Thymus (tissue), 11 donors: ENCODE measurements around the gene LRRC45. TPM values are rescaled to one million over a fixed set of nuclear protein-coding genes. Genes with fewer than 3 reads are reported as not detected.

ENCODE experiments used
- DNase-seq, 9 donors: peaks; one replicate each; pipeline ENCODE4 v3.0.0-alpha.2; 2013; ENCODE audit warnings: low spot score in 9 of 9, low read depth in 6 of 9, missing footprints in 1 of 9
- H3K27ac ChIP-seq, 2 donors: one replicate each; pipeline ENCODE4 v1.5.1; 2013; ENCODE audit warnings: control low read depth in 1 of 2, low read depth in 1 of 2, low read length in 1 of 2, mild to moderate bottlenecking in 1 of 2, moderate library complexity in 1 of 2
- H3K27me3 ChIP-seq, 2 donors: one replicate each; pipeline ENCODE4 v1.5.1; 2013; ENCODE audit warnings: low read length in 1 of 2; ENCODE audit not compliant: control insufficient read depth in 2 of 2, insufficient read depth in 1 of 2
- H3K36me3 ChIP-seq, 2 donors: one replicate each; pipeline ENCODE4 v1.5.1; 2013; ENCODE audit warnings: low read length in 1 of 2, mild to moderate bottlenecking in 1 of 2, moderate library complexity in 1 of 2; ENCODE audit not compliant: control insufficient read depth in 2 of 2, insufficient read depth in 2 of 2
- H3K4me1 ChIP-seq, 2 donors: one replicate each; pipeline ENCODE4 v1.5.1; 2013; ENCODE audit warnings: low read length in 2 of 2; ENCODE audit not compliant: control insufficient read depth in 2 of 2, insufficient read depth in 2 of 2
- H3K4me3 ChIP-seq, 2 donors: one replicate each; pipeline ENCODE4 v1.5.1; 2013; ENCODE audit warnings: low read length in 2 of 2, control low read depth in 1 of 2, mild to moderate bottlenecking in 1 of 2
- H3K9me3 ChIP-seq, 2 donors: one replicate each; pipeline ENCODE4 v1.5.1; 2013; ENCODE audit warnings: low read length in 1 of 2, mild to moderate bottlenecking in 1 of 2; ENCODE audit not compliant: control insufficient read depth in 2 of 2, insufficient read depth in 1 of 2
- WGBS: extraction: QIAGEN DNeasy Blood & Tissue Kit; methylation state at CpG from one replicate; pipeline ENCODE4 v1.1.7; 2013; 5-methylcytosine and 5-hydroxymethylcytosine counted together
- polyA plus RNA-seq: library from polyadenylated mRNA; stranded (reverse); fragments of 200-250 nt; gene quantifications from one replicate; pipeline ENCODE4 v1.2.3, GENCODE V29; 2013
- total RNA-seq: library from RNA; stranded (reverse); fragments of 120-200 nt; gene quantifications from one replicate; pipeline ENCODE4 v1.2.4, GENCODE V29; 2013
- donor health status: healthy.

Gene LRRC45
- total and polyA plus RNA-seq, 2 donors: 15.2 to 20.7 TPM

DNA sequence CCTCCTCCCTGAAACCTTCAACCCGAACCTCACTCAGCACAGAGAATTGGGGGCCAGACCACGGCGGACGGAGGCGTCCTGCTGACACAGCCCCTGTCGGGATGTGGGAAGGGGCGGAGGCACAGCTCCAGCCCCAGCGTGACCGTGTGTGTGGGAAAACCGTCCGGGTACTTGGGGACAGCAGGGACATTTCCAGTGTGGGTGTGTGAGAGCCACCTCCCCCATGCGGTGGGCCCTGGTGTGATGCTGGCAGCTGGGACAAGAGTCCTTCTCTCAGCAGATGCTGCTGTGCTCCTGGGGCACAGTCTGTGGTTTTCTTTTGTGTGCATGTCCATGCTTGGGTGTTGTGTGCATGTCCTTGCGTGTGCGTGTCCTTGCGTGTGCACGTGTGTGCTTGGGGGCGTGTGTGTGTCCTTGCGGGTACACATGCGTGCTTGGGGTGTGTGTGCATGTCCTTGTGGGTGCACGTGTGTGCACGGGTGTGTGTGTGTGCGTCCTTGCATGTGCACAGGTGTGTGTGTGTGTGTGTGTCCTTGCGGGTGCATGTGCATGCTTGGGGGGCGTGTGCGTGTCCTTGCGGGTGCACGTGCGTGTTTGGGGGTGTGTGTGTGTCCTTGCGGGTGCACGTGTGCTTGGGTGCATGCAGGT, 17.3 kb upstream of the LRRC45 start:
- Histone ChIP-seq H3K27me3 (no peaks in the 10 kb centered on the region), H3K4me3 (no peak overlapping the region), H3K36me3 (peaks cover 0 to 4% of the 10 kb centered on the region in 2 donors), H3K9me3 (no peaks in the 10 kb centered on the region), H3K4me1 (peaks cover 0 to 16% of the 10 kb centered on the region in 2 donors), H3K27ac (no peak overlapping the region)
- DNase-seq: no peak
- WGBS: 95% methylated on average over 30 of the region's 30 CpGs

DNA sequence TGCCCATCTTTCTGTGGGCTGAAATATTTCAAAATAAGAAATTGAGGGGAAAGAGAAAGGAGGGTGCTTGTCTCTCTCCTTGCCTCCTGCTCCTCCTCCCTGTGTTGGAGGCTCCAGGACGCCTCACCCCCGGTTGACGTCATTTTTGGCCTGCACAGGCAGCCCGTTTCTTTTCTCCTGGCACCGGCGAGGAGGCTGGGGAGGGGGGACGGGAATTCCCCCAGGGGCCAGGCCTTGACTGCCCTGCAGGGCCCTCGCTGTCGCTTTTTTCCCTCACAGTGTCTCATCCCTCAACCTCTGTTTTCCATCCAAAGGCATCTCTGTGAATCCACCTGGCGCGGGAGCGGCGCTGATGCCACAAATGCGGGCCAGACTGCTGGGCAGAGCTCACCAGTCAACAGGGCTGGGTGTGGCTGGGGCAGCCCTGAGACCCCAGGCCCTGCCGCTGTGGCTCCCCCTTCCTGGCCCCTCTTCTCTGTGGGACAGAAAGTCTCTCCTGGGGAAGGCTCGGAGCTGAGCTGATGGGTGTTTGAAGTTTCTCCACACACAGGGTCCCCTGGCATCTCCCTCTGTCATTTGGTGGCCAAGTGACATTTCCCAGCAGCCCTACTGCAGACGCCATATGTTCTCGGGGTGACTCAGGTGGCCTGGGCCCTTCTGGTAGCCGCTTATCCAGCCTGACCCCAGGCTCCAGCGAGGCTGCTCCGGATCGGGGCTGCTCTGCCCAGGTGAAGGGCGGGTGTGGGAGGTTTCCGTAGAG, 16.5 kb upstream of the LRRC45 start:
- Histone ChIP-seq H3K4me1 (peaks cover 0 to 17% of the 10 kb centered on the region in 2 donors), H3K36me3 (peaks cover 0 to 5% of the 10 kb centered on the region in 2 donors), H3K27me3 (no peaks in the 10 kb centered on the region), H3K4me3 (no peak overlapping the region), H3K9me3 (no peaks in the 10 kb centered on the region), H3K27ac (no peak overlapping the region)
- 95% methylated on average over 24 of the region's 24 CpGs for WGBS
- no peak for DNase-seq

DNA sequence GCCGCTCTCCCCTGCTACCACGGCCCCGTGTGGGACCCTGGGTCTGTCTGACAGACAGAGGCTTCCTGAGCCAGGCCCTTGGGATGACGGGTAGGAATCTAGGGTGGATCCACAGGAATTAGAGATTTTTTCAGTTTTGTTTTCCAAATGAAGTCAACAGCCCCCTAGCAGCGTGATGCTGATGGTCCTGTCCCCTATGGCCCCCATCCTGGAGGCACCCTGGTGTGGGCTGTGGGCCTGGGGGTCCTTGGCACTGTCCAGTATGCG, 15.9 kb upstream of the LRRC45 start:
- WGBS: 97% methylated on average over 6 of the region's 6 CpGs
- Histone ChIP-seq H3K4me1 (peaks cover 0 to 20% of the 10 kb centered on the region in 2 donors), H3K27me3 (no peaks in the 10 kb centered on the region), H3K9me3 (no peaks in the 10 kb centered on the region), H3K27ac (no peak overlapping the region), H3K4me3 (no peak overlapping the region), H3K36me3 (peaks cover 0 to 7% of the 10 kb centered on the region in 2 donors)
- no peak for DNase-seq

DNA sequence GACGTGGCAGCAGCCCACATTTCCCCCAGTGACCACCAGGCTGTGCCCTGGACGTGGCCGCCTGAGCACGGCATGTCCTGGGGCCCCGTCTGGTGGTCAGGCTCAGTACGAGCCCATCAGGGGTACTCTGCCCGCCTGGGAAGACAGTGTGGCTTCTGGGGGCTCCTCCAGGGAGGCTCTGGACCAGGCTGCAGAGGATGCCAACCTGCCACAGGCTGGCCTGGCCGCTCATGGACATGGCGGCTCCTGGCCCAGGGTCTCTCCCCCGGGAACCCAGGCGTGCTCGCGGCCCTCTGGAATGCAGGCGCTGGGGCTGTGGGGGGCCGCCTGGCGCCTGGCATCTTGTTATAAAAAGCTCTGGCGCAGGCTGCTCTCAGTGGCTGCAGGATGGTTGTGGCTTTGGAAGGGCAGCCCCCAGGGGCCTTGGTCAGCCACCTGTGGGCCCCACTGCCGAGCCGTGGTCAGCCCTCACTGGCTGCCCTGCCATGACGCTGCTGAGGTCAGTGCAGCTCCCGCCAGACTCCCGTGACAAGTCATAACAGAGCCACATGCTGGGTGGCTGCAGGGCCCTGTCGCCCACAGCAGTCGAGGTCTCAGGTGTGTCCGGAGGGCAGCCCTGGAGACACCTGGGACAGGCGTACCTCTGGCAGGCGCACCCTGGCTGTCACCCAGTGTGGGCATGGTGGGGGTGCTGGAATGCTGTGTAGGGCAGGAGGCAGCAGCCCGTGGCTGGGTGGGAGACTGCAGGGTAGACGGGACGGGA, 15.4 kb upstream of the LRRC45 start:
- no peaks in the 10 kb centered on the region for H3K9me3 ChIP-seq
- no peak overlapping the region for H3K27ac ChIP-seq
- peaks cover 0 to 25% of the 10 kb centered on the region in 2 donors for H3K4me1 ChIP-seq
- no peak for DNase-seq
- no peaks in the 10 kb centered on the region for H3K27me3 ChIP-seq
- H3K36me3 ChIP-seq: peaks cover 0 to 7% of the 10 kb centered on the region in 2 donors
- 97% methylated on average over 30 of the region's 30 CpGs for WGBS
- no peak overlapping the region for H3K4me3 ChIP-seq

DNA sequence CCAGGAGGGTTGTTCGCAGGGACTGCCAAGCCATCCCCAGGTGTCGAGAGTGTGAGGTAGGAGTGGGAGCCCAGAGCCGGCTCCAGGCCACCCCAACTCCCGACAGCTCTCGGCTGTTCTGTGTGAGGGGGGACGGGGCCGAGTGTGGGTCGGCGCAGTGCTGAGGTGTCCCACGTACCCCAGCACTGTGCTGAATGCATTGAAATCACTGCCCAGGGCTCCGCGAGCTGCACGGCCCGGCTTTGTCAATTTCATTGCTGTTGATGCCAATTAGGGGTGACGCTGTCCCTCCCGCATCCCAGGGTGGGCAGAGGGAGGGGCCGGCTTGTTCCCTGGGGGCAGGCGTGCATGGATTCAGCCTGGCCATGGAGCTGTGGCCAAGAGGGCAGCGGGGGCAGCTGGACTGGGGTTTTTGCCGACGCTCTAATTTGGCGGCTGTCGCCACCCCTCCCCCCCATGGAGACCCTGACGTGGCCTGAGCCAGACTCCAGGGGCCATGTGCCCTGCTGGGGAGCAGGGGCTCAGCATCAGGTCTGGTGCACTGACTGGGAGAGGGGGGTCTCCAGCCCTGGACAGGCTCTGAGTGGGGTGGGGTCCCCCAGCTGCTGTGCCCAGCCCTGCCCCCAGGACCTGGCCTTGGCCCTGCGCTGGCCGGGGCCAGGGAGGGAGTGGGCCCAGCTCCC, 14.7 kb upstream of the LRRC45 start:
- Histone ChIP-seq H3K9me3 (no peaks in the 10 kb centered on the region), H3K27me3 (no peaks in the 10 kb centered on the region), H3K36me3 (peaks cover 0 to 7% of the 10 kb centered on the region in 2 donors), H3K4me1 (peaks cover 0 to 31% of the 10 kb centered on the region in 2 donors), H3K4me3 (no peak overlapping the region), H3K27ac (no peak overlapping the region)
- no peak for DNase-seq
- 97% methylated on average over 26 of the region's 26 CpGs for WGBS

DNA sequence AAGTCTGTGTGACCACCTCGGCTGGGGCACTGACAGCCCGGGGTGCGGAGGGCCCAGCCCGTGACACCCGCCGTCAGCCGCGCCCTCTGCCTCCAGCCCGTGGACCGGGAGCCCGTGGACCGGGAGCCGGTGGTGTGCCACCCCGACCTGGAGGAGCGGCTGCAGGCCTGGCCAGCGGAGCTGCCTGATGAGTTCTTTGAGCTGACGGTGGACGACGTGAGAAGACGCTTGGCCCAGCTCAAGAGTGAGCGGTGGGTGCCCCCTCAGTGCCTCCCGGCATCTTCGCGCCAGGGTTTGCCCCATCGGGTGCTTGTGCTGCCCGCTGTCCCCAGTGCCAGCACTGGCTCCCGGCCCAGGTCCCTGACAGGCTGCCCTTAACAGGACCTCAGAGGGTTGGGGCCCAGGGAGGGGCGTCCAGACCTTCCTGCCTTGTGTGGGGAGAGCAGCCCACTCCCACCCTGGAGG, 14.1 kb upstream of the LRRC45 start:
- no peak overlapping the region for H3K4me3 ChIP-seq
- peaks cover 0 to 31% of the 10 kb centered on the region in 2 donors for H3K4me1 ChIP-seq
- no peak overlapping the region for H3K27ac ChIP-seq
- H3K9me3 ChIP-seq: no peaks in the 10 kb centered on the region
- DNase-seq: no peak
- no peaks in the 10 kb centered on the region for H3K27me3 ChIP-seq
- WGBS: 95% methylated on average over 28 of the region's 28 CpGs
- H3K36me3 ChIP-seq: peaks cover 0 to 7% of the 10 kb centered on the region in 2 donors

DNA sequence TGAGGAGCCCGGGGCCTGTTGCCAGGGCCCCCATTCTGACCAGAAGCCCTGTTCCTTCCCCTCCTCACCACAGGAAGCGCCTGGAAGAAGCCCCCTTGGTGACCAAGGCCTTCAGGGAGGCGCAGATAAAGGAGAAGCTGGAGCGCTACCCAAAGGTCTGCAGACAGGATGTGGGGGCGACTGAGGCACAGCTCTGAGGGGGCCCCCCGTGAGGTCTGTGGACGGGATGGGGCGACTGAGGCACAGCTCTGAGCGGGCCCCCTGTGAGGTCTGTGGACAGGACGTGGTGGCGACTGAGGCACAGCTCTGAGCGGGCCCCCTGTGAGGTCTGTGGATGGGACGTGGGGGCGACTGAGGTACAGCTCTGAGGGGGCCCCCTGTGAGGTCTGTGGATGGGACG, 13.7 kb upstream of the LRRC45 start:
- no peak for DNase-seq
- H3K4me1 ChIP-seq: peaks cover 0 to 27% of the 10 kb centered on the region in 2 donors
- 82% methylated on average over 15 of the region's 15 CpGs for WGBS

DNA sequence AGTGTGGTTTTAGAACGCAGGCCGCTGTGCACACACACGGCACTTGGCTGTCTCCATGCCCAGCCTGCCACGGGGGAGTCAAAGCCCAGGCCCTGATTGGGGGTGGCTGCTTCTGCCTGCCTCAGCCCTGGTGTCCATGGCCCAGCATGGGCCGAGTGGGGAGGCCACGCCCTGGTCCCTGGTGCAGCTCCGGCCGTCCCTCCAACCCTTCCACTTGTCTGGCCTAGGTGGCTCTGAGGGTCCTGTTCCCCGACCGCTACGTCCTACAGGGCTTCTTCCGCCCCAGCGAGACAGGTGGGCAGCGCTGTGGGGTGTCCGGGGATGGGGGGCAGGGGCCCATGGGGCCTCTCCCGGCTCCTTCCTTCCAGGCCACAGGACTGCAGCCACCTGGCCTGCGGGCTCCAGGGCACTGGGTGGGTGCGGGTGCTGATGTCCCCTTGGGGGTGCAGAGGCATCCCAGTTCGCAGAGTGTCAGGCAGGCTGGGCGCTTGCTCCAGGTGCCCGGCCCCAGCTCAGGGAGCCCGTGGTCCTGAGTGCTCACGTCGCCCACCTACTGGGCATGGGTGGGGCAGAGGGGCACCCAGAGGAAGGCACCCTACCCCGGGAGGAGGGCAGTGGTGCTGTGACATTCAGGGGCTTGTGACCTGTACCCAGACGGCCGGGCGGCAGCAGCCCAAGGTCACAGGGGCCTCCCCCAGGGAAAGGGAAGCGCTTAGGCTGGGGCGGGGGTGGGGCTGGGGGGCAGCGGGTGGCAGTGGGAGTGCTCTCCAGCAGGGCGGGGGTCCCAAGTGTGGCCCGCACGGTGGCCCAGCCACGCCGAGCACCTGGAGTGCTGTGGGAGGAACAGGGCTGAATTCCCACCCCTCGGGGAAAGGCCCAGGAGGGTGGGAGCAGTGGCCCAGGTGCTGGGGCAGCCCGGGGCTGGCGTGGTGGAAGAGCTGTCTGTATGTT, 12.3 kb upstream of the LRRC45 start:
- H3K27me3 ChIP-seq: no peaks in the 10 kb centered on the region
- H3K4me3 ChIP-seq: no peak overlapping the region
- 97% methylated on average over 39 of the region's 39 CpGs for WGBS
- H3K36me3 ChIP-seq: peaks cover 0 to 7% of the 10 kb centered on the region in 2 donors
- no peak overlapping the region for H3K27ac ChIP-seq
- H3K4me1 ChIP-seq: peaks cover 0 to 23% of the 10 kb centered on the region in 2 donors
- DNase-seq: no peak
- no peaks in the 10 kb centered on the region for H3K9me3 ChIP-seq

More for the DNA sequence above, 13.7 kb upstream of the LRRC45 start:
- Histone ChIP-seq H3K36me3 (peaks cover 0 to 7% of the 10 kb centered on the region in 2 donors), H3K27me3 (no peaks in the 10 kb centered on the region), H3K27ac (no peak overlapping the region), H3K4me3 (no peak overlapping the region), H3K9me3 (no peaks in the 10 kb centered on the region)
